ENCODE results near the gene RRP9.

- no peak for TF ChIP-seq CTCF (IDR thresholded peaks at IDR 0.05; ENCODE audit: poor library complexity, severe bottlenecking)
- no peak for TF ChIP-seq TAF1 (IDR thresholded peaks at IDR 0.05; ENCODE audit: low read depth)
Measured at GRCh38 chr3:51904034-51904823, 37.5 kb downstream of the RRP9 start.
